Calu3 (cell line): ENCODE data around the gene TBC1D10A. TPM values are rescaled to one million over a fixed set of nuclear protein-coding genes. Genes with fewer than 3 reads are reported as not detected.

Experiments used
- BruUV-seq: library from RNA; stranded (reverse); fragments of 400-500 nt; replicated peaks from 2 replicates; lab custom pipeline; 2021; lab: Mats Ljungman, UMichigan
- CTCF ChIA-PET: fragments of 300-600 bp; sonication (Branson Sonifier 250); formaldehyde crosslinking; loops from one replicate; lab custom pipeline; 2022; ENCODE audit warnings: antibody characterized with exemption; lab: Charles Lee
- DNase-seq: peaks from one replicate; pipeline ENCODE4 v3.0.0; 2022
- H3K27ac Mint-ChIP-seq: one replicate; pipeline ENCODE4 v1.8.0; 2022; ENCODE audit warnings: mixed read lengths; ENCODE audit not compliant: unreplicated experiment
- H3K27me3 Mint-ChIP-seq: one replicate; pipeline ENCODE4 v1.8.0; 2022; ENCODE audit warnings: mixed read lengths; ENCODE audit not compliant: unreplicated experiment
- H3K36me3 Mint-ChIP-seq: one replicate; pipeline ENCODE4 v1.8.0; 2022; ENCODE audit warnings: mild to moderate bottlenecking, moderate library complexity, mixed read lengths; ENCODE audit not compliant: insufficient read depth, unreplicated experiment
- H3K4me1 Mint-ChIP-seq: one replicate; pipeline ENCODE4 v1.8.0; 2022; ENCODE audit warnings: mild to moderate bottlenecking, low read depth, mixed read lengths; ENCODE audit not compliant: unreplicated experiment
- H3K4me3 Mint-ChIP-seq: one replicate; pipeline ENCODE4 v1.8.0; 2022; ENCODE audit warnings: mild to moderate bottlenecking, low read depth, moderate library complexity, mixed read lengths; ENCODE audit not compliant: unreplicated experiment
- H3K9me3 Mint-ChIP-seq: one replicate; pipeline ENCODE4 v1.8.0; 2022; ENCODE audit warnings: low read depth, mixed read lengths; ENCODE audit not compliant: unreplicated experiment
- CTCF ChIP-seq: fragments of 200-600 bp; IDR thresholded peaks from one replicate; pipeline ENCODE4 v1.8.0; 2022; ENCODE audit warnings: antibody characterized with exemption; ENCODE audit not compliant: unreplicated experiment
- intact Hi-C: fragments of 100-400 bp; cut with micrococcal nuclease; formaldehyde crosslinking; loops from one replicate; pipeline ENCODE4 v1.10.0; 2022; ENCODE audit not compliant: unreplicated experiment
- total RNA-seq: library from RNA; stranded (reverse); gene quantifications from 2 replicates; pipeline ENCODE4 v1.2.3, GENCODE V29; 2022

TBC1D10A gene
- total RNA-seq, 1 experiment from 2014 or later, result 24.5 TPM

- no peak for TF ChIP-seq CTCF
- H3K4me1 Mint-ChIP-seq, result peaks cover 57% of the 10 kb centered on the region
- H3K4me3 Mint-ChIP-seq, result no peak overlapping the region
- CTCF ChIA-PET, result no interaction called here
- no TSS peak for BruUV-seq
- H3K36me3 Mint-ChIP-seq, result peaks cover 18% of the 10 kb centered on the region
- intact Hi-C loops, result no loop called here
- no peak for DNase-seq
- no peak overlapping the region for H3K27ac Mint-ChIP-seq
- H3K9me3 Mint-ChIP-seq, result no peaks in the 10 kb centered on the region
- no peaks in the 10 kb centered on the region for H3K27me3 Mint-ChIP-seq
These were observed 64.6 kb downstream of the TBC1D10A start for GRCh38 chr22:30262112-30262511.

- intact Hi-C loops, result no loop called here
- peaks cover 27% of the 10 kb centered on the region for H3K36me3 Mint-ChIP-seq
- peaks cover 62% of the 10 kb centered on the region for H3K4me1 Mint-ChIP-seq
These were observed 65.6 kb downstream of the TBC1D10A start for GRCh38 chr22:30261134-30261533.

GRCh38 chr22:30260682-30261081 is 66.1 kb downstream of the TBC1D10A start:
- no peak for DNase-seq
- intact Hi-C loops, result no loop called here
- H3K4me3 Mint-ChIP-seq, result no peak overlapping the region
- CTCF ChIA-PET, result interaction anchor here (0.9 kb wide), 1 partner anchor 27 kb away, joined by 3 read pairs; no protein-coding TSS in a partner anchor
- H3K9me3 Mint-ChIP-seq, result no peaks in the 10 kb centered on the region
- BruUV-seq, result no TSS peak
- H3K27me3 Mint-ChIP-seq, result no peaks in the 10 kb centered on the region
- peaks cover 32% of the 10 kb centered on the region for H3K36me3 Mint-ChIP-seq
- no peak for TF ChIP-seq CTCF
- H3K4me1 Mint-ChIP-seq, result peaks cover 66% of the 10 kb centered on the region
- no peak overlapping the region for H3K27ac Mint-ChIP-seq

More at GRCh38 chr22:30261134-30261533, 65.6 kb downstream of the TBC1D10A start:
- no peak for TF ChIP-seq CTCF
- CTCF ChIA-PET, result interaction anchor here (0.9 kb wide), 1 partner anchor 27 kb away, joined by 3 read pairs; no protein-coding TSS in a partner anchor
- DNase-seq, result no peak
- Mint-ChIP-seq H3K27me3 (no peaks in the 10 kb centered on the region), H3K27ac (no peak overlapping the region), H3K4me3 (no peak overlapping the region), H3K9me3 (no peaks in the 10 kb centered on the region)
- no TSS peak for BruUV-seq

GRCh38 chr22:30260276-30260675 is 66.5 kb downstream of the TBC1D10A start:
- H3K27ac Mint-ChIP-seq, result no peak overlapping the region
- no peak overlapping the region for H3K4me3 Mint-ChIP-seq
- no peaks in the 10 kb centered on the region for H3K27me3 Mint-ChIP-seq
- DNase-seq, result no peak
- intact Hi-C loops, result no loop called here
- no TSS peak for BruUV-seq
- H3K9me3 Mint-ChIP-seq, result no peaks in the 10 kb centered on the region
- TF ChIP-seq CTCF, result no peak
- H3K36me3 Mint-ChIP-seq, result peaks cover 36% of the 10 kb centered on the region
- CTCF ChIA-PET, result interaction anchor here (1.4 kb wide), 1 partner anchor 28 kb away, joined by 4 read pairs; no protein-coding TSS in a partner anchor
- H3K4me1 Mint-ChIP-seq, result peaks cover 70% of the 10 kb centered on the region
